HepG2 (cell line): ENCODE results near the gene TMEM209.
"Not testable (repeated sequence)": the region's sequence is repeated elsewhere in the genome, so short reads cannot be mapped to it uniquely, and the experiment has no call there.

Experiments used
- PAX8 ChIP-seq: sonication (generic); formaldehyde crosslinking; IDR thresholded peaks from 2 replicates; pipeline ENCODE4 v1.8.0; 2022; ENCODE audit warnings: mild to moderate bottlenecking, missing genetic modification reagents, borderline replicate concordance
- SMYD3 ChIP-seq: sonication (generic); formaldehyde crosslinking; IDR thresholded peaks from 2 replicates; pipeline ENCODE4 v1.8.1; 2023; ENCODE audit warnings: mild to moderate bottlenecking, missing genetic modification reagents
- SUZ12 ChIP-seq: fragments of 150-350 bp; IDR thresholded peaks from 2 replicates; pipeline ENCODE4 v1.6.1; 2014; ENCODE audit warnings: low read depth, low read length
- ZNF777 ChIP-seq: sonication (generic); formaldehyde crosslinking; IDR thresholded peaks from 2 replicates; pipeline ENCODE4 v1.4.0; 2020; ENCODE audit warnings: missing genetic modification reagents
- TF ChIP-seq, protein P1 (sequence below): sonication (generic); formaldehyde crosslinking; IDR thresholded peaks from 2 replicates; pipeline ENCODE4 v1.5.0; 2020; ENCODE audit warnings: mild to moderate bottlenecking, missing genetic modification reagents, moderate library complexity

DNA sequence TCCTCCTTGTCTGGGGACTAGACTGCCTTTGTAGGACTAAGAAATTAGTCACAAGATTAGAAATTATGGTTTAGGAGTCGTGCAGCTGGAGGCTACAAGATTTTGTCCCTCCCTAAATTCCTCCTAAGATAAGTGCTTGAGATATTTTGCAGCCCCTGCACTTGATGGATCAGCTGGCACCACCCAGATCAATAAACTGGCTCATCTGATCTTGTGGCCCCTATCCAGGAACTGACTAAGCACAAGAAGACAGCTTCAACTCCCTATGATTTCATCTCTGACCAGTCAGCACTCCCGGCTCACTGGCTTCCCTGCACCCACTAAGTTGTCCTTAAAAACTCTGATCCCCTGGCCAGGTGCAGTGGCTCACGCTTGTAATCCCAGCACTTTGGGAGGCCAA, 19.7 kb upstream of the TMEM209 start:
- not testable (repeated sequence) for TF ChIP-seq SUZ12; PAX8 (CRISPR knock-in tag); SMYD3 (CRISPR knock-in tag); ZNF777
- TF ChIP-seq, protein P1, sequence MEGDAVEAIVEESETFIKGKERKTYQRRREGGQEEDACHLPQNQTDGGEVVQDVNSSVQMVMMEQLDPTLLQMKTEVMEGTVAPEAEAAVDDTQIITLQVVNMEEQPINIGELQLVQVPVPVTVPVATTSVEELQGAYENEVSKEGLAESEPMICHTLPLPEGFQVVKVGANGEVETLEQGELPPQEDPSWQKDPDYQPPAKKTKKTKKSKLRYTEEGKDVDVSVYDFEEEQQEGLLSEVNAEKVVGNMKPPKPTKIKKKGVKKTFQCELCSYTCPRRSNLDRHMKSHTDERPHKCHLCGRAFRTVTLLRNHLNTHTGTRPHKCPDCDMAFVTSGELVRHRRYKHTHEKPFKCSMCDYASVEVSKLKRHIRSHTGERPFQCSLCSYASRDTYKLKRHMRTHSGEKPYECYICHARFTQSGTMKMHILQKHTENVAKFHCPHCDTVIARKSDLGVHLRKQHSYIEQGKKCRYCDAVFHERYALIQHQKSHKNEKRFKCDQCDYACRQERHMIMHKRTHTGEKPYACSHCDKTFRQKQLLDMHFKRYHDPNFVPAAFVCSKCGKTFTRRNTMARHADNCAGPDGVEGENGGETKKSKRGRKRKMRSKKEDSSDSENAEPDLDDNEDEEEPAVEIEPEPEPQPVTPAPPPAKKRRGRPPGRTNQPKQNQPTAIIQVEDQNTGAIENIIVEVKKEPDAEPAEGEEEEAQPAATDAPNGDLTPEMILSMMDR (CRISPR knock-in tag): not testable (repeated sequence)
